ENCODE data around the gene NOG. TPM values are rescaled to one million over a fixed set of nuclear protein-coding genes. Genes with fewer than 3 reads are reported as not detected.

The NOG gene
- total and polyA plus RNA-seq, 12 donors = 0.14 to 0.57 (median 0.16) TPM; not detected in 9

DNA sequence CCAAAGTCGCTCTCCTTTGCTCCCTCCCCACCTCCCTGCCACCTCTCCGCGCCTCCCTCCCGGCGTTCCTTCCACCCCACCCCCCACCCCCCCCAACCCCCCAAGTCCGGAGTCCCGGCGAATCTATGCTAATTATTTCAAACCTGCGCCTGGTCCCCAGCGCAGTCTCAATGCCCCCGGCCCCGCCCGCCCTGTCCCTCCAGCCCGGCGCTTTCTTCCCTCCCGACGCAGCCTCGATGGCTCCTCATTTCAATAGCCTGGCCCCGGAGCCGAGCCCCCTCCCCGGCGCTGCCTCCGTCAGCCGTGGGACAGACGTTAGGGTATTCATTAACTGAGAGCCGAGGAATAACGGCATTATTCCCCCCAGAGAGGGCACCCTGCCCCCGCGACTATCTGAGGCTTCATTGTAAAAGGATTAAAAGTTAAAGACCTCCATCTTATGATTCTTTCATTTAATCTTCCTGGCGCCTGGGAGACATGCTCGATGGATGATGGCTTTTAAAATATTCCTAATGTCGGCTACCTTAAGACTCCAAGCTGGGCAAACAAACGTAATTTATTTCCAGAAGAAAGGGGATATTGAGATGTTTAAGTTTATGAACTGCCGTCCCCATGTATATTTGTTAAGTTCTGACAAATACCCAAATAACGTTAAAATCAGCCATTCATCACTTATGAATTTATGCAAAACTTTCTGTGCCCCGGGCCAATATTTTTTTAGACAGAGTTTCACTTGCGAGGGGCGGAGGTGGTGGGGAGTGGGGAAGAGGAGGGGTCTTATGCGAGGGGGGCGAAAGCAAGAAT is 3.4 kb downstream of the NOG start:
- Histone ChIP-seq H3K4me3 (peak overlapping the region in 1 of 4 donors; percentile 27), H3K9me3 (replicated peaks in 1 of 3) (no peaks in the 10 kb centered on the region), H3K27me3 (peaks cover 48% of the 10 kb centered on the region), H3K36me3 (replicated peaks in 1 of 2) (no peaks in the 10 kb centered on the region), H3K4me1 (replicated peaks in 1 of 2) (peaks cover 14 to 48% of the 10 kb centered on the region in 2 donors), H3K27ac (no peak overlapping the region)
- intact Hi-C loops (cut with DNase I) = loop anchor here in 1 of 2 donors (10.0 kb wide), 1 partner anchor 178 kb away; no protein-coding TSS in a partner anchor
- WGBS, 4 donors = 1 to 2% (median 2%) methylated on average over 31 to 40 of the region's 40 CpGs
- TF ChIP-seq, protein P1, sequence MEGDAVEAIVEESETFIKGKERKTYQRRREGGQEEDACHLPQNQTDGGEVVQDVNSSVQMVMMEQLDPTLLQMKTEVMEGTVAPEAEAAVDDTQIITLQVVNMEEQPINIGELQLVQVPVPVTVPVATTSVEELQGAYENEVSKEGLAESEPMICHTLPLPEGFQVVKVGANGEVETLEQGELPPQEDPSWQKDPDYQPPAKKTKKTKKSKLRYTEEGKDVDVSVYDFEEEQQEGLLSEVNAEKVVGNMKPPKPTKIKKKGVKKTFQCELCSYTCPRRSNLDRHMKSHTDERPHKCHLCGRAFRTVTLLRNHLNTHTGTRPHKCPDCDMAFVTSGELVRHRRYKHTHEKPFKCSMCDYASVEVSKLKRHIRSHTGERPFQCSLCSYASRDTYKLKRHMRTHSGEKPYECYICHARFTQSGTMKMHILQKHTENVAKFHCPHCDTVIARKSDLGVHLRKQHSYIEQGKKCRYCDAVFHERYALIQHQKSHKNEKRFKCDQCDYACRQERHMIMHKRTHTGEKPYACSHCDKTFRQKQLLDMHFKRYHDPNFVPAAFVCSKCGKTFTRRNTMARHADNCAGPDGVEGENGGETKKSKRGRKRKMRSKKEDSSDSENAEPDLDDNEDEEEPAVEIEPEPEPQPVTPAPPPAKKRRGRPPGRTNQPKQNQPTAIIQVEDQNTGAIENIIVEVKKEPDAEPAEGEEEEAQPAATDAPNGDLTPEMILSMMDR (IDR thresholded peaks at IDR 0.05) = no peak
- TF ChIP-seq POLR2A (IDR thresholded peaks at IDR 0.05) = no peak
- no peak for DNase-seq

DNA sequence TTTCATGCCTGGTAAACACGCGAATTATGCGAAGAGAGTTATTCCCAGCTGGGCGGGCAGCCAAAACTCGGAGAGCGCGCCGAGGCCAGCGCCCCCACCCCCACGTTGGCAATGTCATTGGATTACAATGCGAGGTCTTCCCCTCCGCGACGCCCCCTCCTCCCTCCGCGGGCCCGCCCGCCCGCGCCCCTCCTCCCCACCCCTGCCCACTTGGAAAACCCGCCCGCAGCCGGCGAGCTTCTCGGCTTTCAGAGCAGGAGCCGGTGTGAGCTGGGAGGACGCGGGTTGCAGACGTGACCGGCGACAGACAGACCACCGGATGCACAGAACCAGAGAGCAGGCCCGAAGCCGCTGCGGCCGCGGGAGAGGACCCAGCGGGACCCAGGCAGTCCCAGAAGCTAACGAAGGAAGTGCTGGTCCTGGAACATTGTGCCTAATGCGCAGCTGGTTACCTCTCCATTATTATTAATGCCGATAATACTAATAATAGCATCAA is 4.0 kb downstream of the NOG start:
- 0 to 5% (median 2%) methylated on average over 7 to 39 of the region's 41 CpGs for WGBS, 4 donors
- Histone ChIP-seq H3K4me1 (replicated peaks in 1 of 2) (peaks cover 14 to 44% of the 10 kb centered on the region in 2 donors), H3K27ac (no peak overlapping the region), H3K36me3 (replicated peaks in 1 of 2) (no peaks in the 10 kb centered on the region), H3K9me3 (replicated peaks in 1 of 3) (no peaks in the 10 kb centered on the region), H3K4me3 (peak overlapping the region in 2 of 4 donors; percentile 1 to 27), H3K27me3 (peaks cover 42% of the 10 kb centered on the region)
- TF ChIP-seq, protein P1 (IDR thresholded peaks at IDR 0.05) = no peak
- no peak for TF ChIP-seq POLR2A (IDR thresholded peaks at IDR 0.05)
- peak in 1 of 7 donors; percentile 15 for DNase-seq
- intact Hi-C loops (cut with DNase I) = loop anchor here in 1 of 2 donors (10.0 kb wide), 1 partner anchor 177 kb away; no protein-coding TSS in a partner anchor

DNA sequence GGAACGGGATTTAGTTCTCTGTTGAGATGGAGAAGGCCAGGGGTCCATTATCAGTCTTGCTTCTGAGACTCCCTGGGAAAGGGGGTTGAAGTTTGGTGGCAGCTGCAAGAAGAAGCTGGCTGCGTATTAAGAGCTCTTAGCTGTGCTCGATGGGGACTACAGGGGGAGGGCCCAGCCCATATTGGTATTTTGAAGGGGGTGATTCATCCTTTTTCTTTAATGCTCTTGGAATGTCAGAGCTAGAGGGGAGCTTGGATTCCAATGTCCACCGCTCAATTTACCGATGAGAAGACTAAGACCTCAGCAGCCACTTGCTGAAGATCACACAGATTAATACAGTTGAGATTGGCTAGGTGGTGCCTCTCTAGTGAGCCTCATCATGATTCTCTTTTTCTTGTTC is 5.0 kb downstream of the NOG start:
- WGBS, 4 donors = 67 to 85% (median 78%) methylated on average over 5 of the region's 5 CpGs
- TF ChIP-seq, protein P1 (IDR thresholded peaks at IDR 0.05) = no peak
- TF ChIP-seq POLR2A (IDR thresholded peaks at IDR 0.05) = no peak
- Histone ChIP-seq H3K4me1 (replicated peaks in 1 of 2) (peaks cover 8 to 34% of the 10 kb centered on the region in 2 donors), H3K27ac (no peak overlapping the region), H3K4me3 (no peak overlapping the region), H3K36me3 (replicated peaks in 1 of 2) (no peaks in the 10 kb centered on the region), H3K9me3 (replicated peaks in 1 of 3) (no peaks in the 10 kb centered on the region), H3K27me3 (peaks cover 42% of the 10 kb centered on the region)
- DNase-seq = no peak
- intact Hi-C loops (cut with DNase I) = loop anchor here in 1 of 2 donors (10.0 kb wide), 1 partner anchor 176 kb away; no protein-coding TSS in a partner anchor

DNA sequence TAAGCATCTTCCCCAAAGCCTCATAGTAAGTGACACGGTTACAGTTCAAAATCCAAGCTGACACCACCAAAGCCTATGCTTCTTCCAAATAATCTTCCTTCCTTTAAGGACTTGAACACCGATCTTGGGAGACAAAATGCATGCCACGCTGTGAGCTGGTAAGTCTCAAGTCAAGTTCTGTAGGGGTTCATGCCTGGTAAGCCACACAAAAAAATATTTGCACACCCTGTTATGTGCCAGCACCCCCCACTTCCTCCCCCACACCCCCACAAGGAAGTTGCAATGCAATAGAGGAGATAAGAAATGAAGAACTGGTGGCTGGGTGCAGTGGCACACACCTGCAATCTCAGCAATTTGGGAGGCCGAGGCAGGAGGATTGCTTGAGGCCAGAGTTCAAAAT is 5.6 kb downstream of the NOG start:
- H3K27ac ChIP-seq = no peak overlapping the region
- WGBS, 4 donors = 69 to 84% (median 83%) methylated on average over 3 to 4 of the region's 4 CpGs
- peaks cover 7 to 28% of the 10 kb centered on the region in 2 donors for H3K4me1 ChIP-seq (replicated peaks in 1 of 2)
- TF ChIP-seq, protein P1 (IDR thresholded peaks at IDR 0.05) = no peak
- TF ChIP-seq POLR2A (IDR thresholded peaks at IDR 0.05) = no peak
- H3K4me3 ChIP-seq = no peak overlapping the region
- intact Hi-C loops (cut with DNase I) = loop anchor here in 1 of 2 donors (10.0 kb wide), 1 partner anchor 176 kb away; no protein-coding TSS in a partner anchor
- no peak for DNase-seq
- H3K36me3 ChIP-seq (replicated peaks in 1 of 2) = no peaks in the 10 kb centered on the region
- H3K27me3 ChIP-seq = peaks cover 42% of the 10 kb centered on the region
- H3K9me3 ChIP-seq (replicated peaks in 1 of 3) = no peaks in the 10 kb centered on the region
